Astrocyte (in vitro differentiated cells and primary cell): Measurements from ENCODE around the gene DLGAP1. TPM values are rescaled to one million over a fixed set of nuclear protein-coding genes. Genes with fewer than 3 reads are reported as not detected.

Experiments used
- DNase-seq: peaks from one replicate; pipeline ENCODE4 v3.0.0-alpha.2; 2010; ENCODE audit warnings: low read depth
- FAIRE-seq: peaks from 2 replicates; lab custom pipeline; 2011; peaks lifted over from hg19 to GRCh38; lab: Jason Lieb, UNC
- H2AFZ ChIP-seq: 2 replicates; pipeline ENCODE4 v1.6.0; 2012; ENCODE audit warnings: low read depth, low read length, inconsistent platforms
- H3K27ac ChIP-seq: 2 replicates; pipeline ENCODE4 v1.5.1; 2011; ENCODE audit warnings: low read depth, low read length, inconsistent platforms
- H3K27me3 ChIP-seq: 2 replicates; pipeline ENCODE4 v1.6.0; 2011; ENCODE audit warnings: low read length, inconsistent platforms; ENCODE audit not compliant: insufficient read depth
- H3K36me3 ChIP-seq: 2 replicates; pipeline ENCODE4 v1.5.1; 2011; ENCODE audit warnings: low read length, inconsistent platforms; ENCODE audit not compliant: insufficient read depth
- H3K4me1 ChIP-seq: 2 replicates; pipeline ENCODE4 v1.5.1; 2011; ENCODE audit warnings: low read length, inconsistent platforms; ENCODE audit not compliant: insufficient read depth
- H3K4me2 ChIP-seq: 2 replicates; pipeline ENCODE4 v1.6.0; 2012; ENCODE audit warnings: low read length, inconsistent platforms
- H3K4me3 ChIP-seq: 2 replicates; pipeline ENCODE4 v1.5.1; 2011; ENCODE audit warnings: low read depth, mild to moderate bottlenecking, low read length, inconsistent platforms; ENCODE audit not compliant: insufficient read depth
- H3K79me2 ChIP-seq: 2 replicates; pipeline ENCODE4 v1.6.0; 2012; ENCODE audit warnings: mild to moderate bottlenecking, low read length, inconsistent platforms; ENCODE audit not compliant: insufficient read depth
- H3K9ac ChIP-seq: 2 replicates; pipeline ENCODE4 v1.6.0; 2012; ENCODE audit warnings: mild to moderate bottlenecking, low read length, inconsistent platforms
- H3K9me3 ChIP-seq: 2 replicates; pipeline ENCODE4 v1.5.1; 2012; ENCODE audit warnings: low read depth, mild to moderate bottlenecking, low read length, inconsistent platforms; ENCODE audit not compliant: insufficient read depth
- H4K20me1 ChIP-seq: 2 replicates; pipeline ENCODE4 v1.6.0; 2012; ENCODE audit warnings: low read length, inconsistent platforms; ENCODE audit not compliant: insufficient read depth
- H3K27ac Mint-ChIP-seq: one replicate; pipeline ENCODE4 v1.8.0; 2021; ENCODE audit warnings: mild to moderate bottlenecking, mixed read lengths; ENCODE audit not compliant: unreplicated experiment
- H3K27me3 Mint-ChIP-seq: one replicate; pipeline ENCODE4 v1.8.0; 2021; ENCODE audit warnings: low read depth, mixed read lengths; ENCODE audit not compliant: unreplicated experiment
- H3K36me3 Mint-ChIP-seq: one replicate; pipeline ENCODE4 v1.8.0; 2021; ENCODE audit warnings: low read depth, mixed read lengths; ENCODE audit not compliant: unreplicated experiment
- H3K4me1 Mint-ChIP-seq: one replicate; pipeline ENCODE4 v1.8.0; 2021; ENCODE audit warnings: low read depth, mixed read lengths; ENCODE audit not compliant: unreplicated experiment
- H3K4me3 Mint-ChIP-seq: one replicate; pipeline ENCODE4 v1.8.0; 2021; ENCODE audit warnings: mild to moderate bottlenecking, moderate library complexity, mixed read lengths; ENCODE audit not compliant: unreplicated experiment
- H3K9me3 Mint-ChIP-seq: one replicate; pipeline ENCODE4 v1.8.0; 2021; ENCODE audit warnings: mild to moderate bottlenecking, mixed read lengths; ENCODE audit not compliant: unreplicated experiment
- EZH2 ChIP-seq: IDR thresholded peaks from 2 replicates; pipeline ENCODE4 v1.6.1; 2012; ENCODE audit warnings: mild to moderate bottlenecking, low read length, inconsistent platforms; ENCODE audit not compliant: insufficient read depth
- total RNA-seq: library from RNA; stranded (reverse); gene quantifications from 2 replicates; pipeline ENCODE4 v1.2.1, GENCODE V29; 2021
- TF ChIP-seq, protein P1 (sequence below): IDR thresholded peaks from 2 replicates; pipeline ENCODE4 v1.5.1; 2011; ENCODE audit warnings: low read depth, mild to moderate bottlenecking, inconsistent platforms, low read length, moderate library complexity; ENCODE audit not compliant: insufficient read depth

Gene DLGAP1
- total RNA-seq, 1 donor from 2014 or later, result 2.3 TPM

- DNase-seq (peak; percentile 95), FAIRE-seq (peak; percentile 97)
- H3K79me2 ChIP-seq, result no peaks in the 10 kb centered on the region
- Mint-ChIP-seq H3K36me3 (no peaks in the 10 kb centered on the region), H3K27me3 (no peaks in the 10 kb centered on the region), H3K27ac (peak overlapping the region; percentile 66), H3K4me1 (peaks cover 26% of the 10 kb centered on the region), H3K9me3 (no peaks in the 10 kb centered on the region), H3K4me3 (no peak overlapping the region)
- H3K9me3 ChIP-seq, result no peaks in the 10 kb centered on the region
- H3K4me1 ChIP-seq, result peaks cover 15% of the 10 kb centered on the region
- TF ChIP-seq EZH2, result no peak
- TF ChIP-seq, protein P1, sequence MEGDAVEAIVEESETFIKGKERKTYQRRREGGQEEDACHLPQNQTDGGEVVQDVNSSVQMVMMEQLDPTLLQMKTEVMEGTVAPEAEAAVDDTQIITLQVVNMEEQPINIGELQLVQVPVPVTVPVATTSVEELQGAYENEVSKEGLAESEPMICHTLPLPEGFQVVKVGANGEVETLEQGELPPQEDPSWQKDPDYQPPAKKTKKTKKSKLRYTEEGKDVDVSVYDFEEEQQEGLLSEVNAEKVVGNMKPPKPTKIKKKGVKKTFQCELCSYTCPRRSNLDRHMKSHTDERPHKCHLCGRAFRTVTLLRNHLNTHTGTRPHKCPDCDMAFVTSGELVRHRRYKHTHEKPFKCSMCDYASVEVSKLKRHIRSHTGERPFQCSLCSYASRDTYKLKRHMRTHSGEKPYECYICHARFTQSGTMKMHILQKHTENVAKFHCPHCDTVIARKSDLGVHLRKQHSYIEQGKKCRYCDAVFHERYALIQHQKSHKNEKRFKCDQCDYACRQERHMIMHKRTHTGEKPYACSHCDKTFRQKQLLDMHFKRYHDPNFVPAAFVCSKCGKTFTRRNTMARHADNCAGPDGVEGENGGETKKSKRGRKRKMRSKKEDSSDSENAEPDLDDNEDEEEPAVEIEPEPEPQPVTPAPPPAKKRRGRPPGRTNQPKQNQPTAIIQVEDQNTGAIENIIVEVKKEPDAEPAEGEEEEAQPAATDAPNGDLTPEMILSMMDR, result no peak
- H3K27ac ChIP-seq, result peak overlapping the region; percentile 87
- peak overlapping the region; percentile 35 for H2AFZ ChIP-seq
- no peaks in the 10 kb centered on the region for H4K20me1 ChIP-seq
- no peaks in the 10 kb centered on the region for H3K36me3 ChIP-seq
- peak overlapping the region; percentile 43 for H3K9ac ChIP-seq
- no peaks in the 10 kb centered on the region for H3K27me3 ChIP-seq
- H3K4me2 ChIP-seq, result peak overlapping the region; percentile 62
- no peak overlapping the region for H3K4me3 ChIP-seq
Observed at GRCh38 chr18:3903337-3903736, 551.8 kb downstream of the DLGAP1 start.

DNA sequence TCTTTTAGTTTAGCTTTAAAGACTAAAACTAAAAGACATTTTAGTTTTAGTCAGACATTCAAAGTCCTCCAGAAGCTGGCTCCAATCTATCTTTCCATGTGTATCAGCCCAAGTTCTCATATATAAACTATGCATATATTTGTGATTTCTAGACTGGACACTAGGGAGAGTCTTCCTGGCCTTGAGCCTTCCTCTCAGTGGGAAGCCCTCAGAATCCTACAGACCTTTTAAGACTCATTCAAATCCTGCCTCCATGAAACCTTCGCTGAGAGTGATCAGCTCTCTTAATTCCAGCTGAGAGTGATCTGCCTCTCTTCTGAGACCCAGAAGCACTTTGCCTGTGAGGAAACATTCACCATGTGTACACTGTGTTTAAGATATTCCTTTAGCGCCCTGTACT is 552.4 kb downstream of the DLGAP1 start:
- H3K27me3 Mint-ChIP-seq, result no peaks in the 10 kb centered on the region
- Histone ChIP-seq H2AFZ (peak overlapping the region; percentile 35), H3K4me2 (peak overlapping the region; percentile 23), H3K27me3 (no peaks in the 10 kb centered on the region), H3K9me3 (no peaks in the 10 kb centered on the region), H3K9ac (peak overlapping the region; percentile 43), H3K79me2 (no peaks in the 10 kb centered on the region), H3K4me1 (peaks cover 15% of the 10 kb centered on the region), H3K36me3 (no peaks in the 10 kb centered on the region), H4K20me1 (no peaks in the 10 kb centered on the region), H3K27ac (peak overlapping the region; percentile 87), H3K4me3 (no peak overlapping the region)
- peak overlapping the region; percentile 66 for H3K27ac Mint-ChIP-seq
- FAIRE-seq (no peak), DNase-seq (peak; percentile 3)
- TF ChIP-seq, protein P1, result peak; percentile 13
- TF ChIP-seq EZH2, result no peak
- no peak overlapping the region for H3K4me3 Mint-ChIP-seq
- H3K4me1 Mint-ChIP-seq, result peaks cover 26% of the 10 kb centered on the region
- H3K36me3 Mint-ChIP-seq, result no peaks in the 10 kb centered on the region
- no peaks in the 10 kb centered on the region for H3K9me3 Mint-ChIP-seq

GRCh38 chr18:3901811-3902210 is 553.3 kb downstream of the DLGAP1 start:
- no peaks in the 10 kb centered on the region for H3K9me3 Mint-ChIP-seq
- no peaks in the 10 kb centered on the region for H3K27me3 Mint-ChIP-seq
- no peaks in the 10 kb centered on the region for H3K36me3 Mint-ChIP-seq
- TF ChIP-seq, protein P1, result no peak
- no peak for TF ChIP-seq EZH2
- Histone ChIP-seq H3K4me2 (no peak overlapping the region), H3K79me2 (no peaks in the 10 kb centered on the region), H3K9ac (no peak overlapping the region), H3K36me3 (no peaks in the 10 kb centered on the region), H3K4me3 (no peak overlapping the region), H3K27me3 (no peaks in the 10 kb centered on the region), H3K9me3 (no peaks in the 10 kb centered on the region), H2AFZ (no peak overlapping the region), H3K27ac (no peak overlapping the region), H3K4me1 (peaks cover 15% of the 10 kb centered on the region), H4K20me1 (no peaks in the 10 kb centered on the region)
- no peak overlapping the region for H3K4me3 Mint-ChIP-seq
- peaks cover 24% of the 10 kb centered on the region for H3K4me1 Mint-ChIP-seq
- FAIRE-seq (no peak), DNase-seq (no peak)
- H3K27ac Mint-ChIP-seq, result no peak overlapping the region
